ENCODE results near the gene SACS.

Gene SACS, protein sequence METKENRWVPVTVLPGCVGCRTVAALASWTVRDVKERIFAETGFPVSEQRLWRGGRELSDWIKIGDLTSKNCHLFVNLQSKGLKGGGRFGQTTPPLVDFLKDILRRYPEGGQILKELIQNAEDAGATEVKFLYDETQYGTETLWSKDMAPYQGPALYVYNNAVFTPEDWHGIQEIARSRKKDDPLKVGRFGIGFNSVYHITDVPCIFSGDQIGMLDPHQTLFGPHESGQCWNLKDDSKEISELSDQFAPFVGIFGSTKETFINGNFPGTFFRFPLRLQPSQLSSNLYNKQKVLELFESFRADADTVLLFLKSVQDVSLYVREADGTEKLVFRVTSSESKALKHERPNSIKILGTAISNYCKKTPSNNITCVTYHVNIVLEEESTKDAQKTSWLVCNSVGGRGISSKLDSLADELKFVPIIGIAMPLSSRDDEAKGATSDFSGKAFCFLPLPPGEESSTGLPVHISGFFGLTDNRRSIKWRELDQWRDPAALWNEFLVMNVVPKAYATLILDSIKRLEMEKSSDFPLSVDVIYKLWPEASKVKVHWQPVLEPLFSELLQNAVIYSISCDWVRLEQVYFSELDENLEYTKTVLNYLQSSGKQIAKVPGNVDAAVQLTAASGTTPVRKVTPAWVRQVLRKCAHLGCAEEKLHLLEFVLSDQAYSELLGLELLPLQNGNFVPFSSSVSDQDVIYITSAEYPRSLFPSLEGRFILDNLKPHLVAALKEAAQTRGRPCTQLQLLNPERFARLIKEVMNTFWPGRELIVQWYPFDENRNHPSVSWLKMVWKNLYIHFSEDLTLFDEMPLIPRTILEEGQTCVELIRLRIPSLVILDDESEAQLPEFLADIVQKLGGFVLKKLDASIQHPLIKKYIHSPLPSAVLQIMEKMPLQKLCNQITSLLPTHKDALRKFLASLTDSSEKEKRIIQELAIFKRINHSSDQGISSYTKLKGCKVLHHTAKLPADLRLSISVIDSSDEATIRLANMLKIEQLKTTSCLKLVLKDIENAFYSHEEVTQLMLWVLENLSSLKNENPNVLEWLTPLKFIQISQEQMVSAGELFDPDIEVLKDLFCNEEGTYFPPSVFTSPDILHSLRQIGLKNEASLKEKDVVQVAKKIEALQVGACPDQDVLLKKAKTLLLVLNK (N-terminal part only)

DNA sequence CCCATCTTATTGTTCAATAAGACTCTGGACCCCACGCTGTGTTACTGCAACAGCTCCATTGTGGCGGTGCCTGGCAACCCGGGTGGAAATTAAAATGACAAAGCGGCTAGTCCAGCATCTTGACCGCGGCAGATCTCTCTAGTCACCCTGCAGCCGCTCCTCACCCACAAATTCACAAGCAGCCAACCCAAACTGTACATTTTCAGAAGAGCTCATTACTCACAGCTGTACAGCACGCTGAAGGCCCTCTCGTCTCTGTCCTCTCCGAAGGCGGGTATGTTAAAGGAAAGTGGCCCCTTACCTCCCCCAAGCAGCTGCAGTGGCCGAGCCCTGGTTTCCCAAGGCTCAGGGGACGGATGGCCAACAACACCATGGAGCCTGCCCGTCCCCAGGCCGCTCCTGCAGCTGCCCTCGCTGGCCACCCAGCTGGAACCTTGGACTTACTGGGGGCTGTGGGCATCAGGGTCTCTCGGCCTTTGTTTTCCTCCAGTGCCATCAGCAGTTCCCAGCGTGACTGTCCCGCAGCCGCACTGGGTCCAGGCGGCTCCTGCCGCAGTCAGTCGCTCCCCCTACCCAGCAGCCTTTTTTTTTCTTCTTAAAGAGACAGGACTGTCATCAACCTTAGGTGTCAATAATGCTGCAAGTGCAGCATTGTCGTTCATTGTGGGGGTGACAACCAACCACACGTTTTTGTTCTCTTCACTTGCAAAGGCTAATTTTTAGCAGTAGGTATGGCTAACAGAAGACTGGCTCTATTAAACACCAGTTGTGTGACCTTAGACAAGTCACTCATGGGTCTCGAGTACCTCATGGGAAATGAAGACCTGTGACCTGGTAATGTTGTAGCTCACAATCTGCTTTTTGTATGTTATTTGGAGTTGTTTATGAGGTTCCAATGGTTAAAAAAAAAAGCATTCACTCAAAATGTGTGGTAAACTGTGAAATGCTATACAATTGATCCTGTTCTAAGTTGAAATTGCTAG, at the start of gene SACS:
Gene SACS (minus strand): TSS at position 532 of the 983 bp plus-strand sequence. CDS start 22,463 bp downstream, outside the sequence.
- DNase-seq (ENCODE audit: low spot score): peak; percentile 28

GRCh38 chr13:23480324-23480723, 46.8 kb upstream of the SACS start:
- DNase-seq (ENCODE audit: low spot score): no peak

GRCh38 chr13:23477101-23477500, 43.6 kb upstream of the SACS start:
- no peak for DNase-seq (ENCODE audit: low spot score)

DNA sequence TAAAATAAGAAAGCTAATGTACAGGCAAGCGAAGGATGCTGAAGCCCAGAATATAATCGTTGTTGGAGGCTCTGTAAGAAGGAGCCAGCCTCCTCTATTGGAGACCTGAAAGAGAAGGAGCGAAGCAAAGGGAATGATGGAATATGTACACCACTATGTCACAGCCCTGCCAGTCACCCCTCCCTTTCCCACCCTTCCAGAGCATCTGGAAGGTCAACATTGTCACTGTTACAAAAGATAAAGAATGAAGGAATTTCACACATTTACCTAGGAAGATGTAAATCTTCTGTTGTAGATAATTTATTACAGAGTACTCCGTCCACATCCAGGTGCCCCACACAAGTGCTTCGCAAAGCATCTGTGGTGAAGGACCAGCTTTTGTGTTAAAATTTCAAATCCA, 39.7 kb upstream of the SACS start:
- DNase-seq (ENCODE audit: low spot score): no peak

DNA sequence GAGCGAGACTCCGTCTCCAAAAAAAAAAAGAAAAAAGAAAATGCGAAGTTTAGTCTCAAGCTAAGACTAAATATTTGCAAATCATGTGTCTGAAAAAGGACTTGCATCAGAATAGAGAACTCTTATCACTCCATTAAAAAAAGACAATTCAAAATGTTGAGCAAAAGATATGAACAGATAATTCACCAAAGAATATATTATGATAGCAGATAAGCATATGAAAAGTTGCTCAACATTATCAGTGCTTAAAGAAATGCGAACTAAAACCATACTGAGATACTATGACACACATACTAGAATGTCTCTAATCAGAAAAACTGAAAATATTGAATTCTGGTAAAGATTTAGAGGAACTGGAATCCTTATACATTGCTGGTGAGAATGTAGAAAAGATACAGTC, 38.7 kb upstream of the SACS start:
- no peak for DNase-seq (ENCODE audit: low spot score)

GRCh38 chr13:23470790-23471614, 37.5 kb upstream of the SACS start:
- no peak for DNase-seq (ENCODE audit: low spot score)

GRCh38 chr13:23469951-23470421, 36.5 kb upstream of the SACS start:
- peak; percentile 31 for DNase-seq (ENCODE audit: low spot score)

DNA sequence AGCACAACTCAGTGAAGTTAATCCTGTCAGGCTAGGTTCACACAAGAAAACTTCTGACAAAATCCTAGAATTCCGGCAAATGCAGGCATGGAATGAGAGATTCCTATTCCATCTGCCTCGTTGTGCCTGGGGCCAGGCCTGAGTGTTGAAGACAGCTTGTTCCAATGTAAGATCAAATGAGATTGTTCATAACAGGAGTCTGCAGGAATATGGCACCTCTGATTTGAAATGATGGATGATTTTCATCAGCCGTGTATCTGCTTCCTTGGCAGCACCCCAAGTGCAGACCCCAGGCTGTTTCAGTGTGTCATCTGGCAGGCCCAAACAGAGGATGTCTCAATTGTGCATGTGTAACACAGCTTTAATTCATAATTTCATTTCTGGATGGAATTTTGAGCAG, 35.3 kb upstream of the SACS start:
- DNase-seq (ENCODE audit: low spot score): no peak

DNA sequence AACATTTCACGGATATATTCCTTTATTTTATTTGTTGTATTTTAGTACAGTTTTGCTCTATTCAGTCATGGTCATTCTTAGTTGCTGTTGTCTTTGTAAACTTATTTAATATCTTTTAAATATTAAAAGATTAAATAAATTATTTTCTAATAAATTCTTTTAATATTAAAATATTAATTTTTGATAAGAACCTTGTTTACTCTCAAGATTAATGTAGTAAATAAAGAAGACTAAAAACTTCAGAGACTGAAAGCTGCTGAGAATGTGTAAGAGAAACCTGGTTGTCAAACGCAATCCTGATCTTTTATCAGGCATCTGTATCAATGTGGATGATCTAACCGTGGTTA, 34.4 kb upstream of the SACS start:
- DNase-seq (ENCODE audit: low spot score): no peak

DNA sequence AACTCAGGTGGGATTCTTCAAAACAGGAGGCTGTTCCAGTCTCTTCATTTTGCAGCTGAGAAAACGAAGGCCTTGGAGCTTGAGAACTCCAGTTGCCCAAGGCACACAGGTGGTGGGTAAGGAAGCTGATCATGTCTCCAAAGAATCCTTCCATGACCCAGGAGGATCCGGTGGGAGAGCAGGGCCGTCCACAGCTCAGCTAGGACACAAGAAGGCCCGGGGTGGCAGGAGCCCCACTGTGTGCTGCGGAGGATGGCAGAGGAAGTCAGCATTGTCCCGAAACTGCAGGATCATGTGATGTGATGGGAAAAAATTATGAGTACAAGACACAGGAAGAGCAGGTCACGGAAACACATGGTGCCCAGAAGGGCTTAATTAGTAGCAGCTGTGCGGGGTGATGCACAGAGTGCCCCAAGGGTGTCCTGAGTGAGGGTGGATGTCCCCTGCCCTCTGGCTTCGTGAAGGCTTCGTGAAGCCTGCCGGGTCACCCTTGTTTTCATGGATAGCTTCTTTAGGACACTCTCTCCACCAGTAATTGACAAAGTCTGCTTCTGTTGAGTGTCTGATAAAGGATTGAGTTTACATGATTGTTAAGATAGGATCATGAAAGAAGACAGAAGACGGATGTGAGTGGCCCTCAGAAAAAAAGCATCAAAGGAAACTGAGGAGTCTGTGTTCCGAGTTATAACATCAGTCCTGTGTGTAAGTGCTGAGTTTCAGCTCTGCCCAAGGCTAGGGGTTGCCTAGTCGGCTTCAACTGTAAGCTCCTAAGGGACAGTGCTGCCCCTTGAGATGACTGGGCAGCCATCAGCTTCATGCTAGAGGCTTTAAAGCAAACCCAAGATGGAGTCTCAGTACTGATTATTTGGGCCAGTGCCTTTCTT, 33.8 kb upstream of the SACS start:
- no peak for DNase-seq (ENCODE audit: low spot score)

DNA sequence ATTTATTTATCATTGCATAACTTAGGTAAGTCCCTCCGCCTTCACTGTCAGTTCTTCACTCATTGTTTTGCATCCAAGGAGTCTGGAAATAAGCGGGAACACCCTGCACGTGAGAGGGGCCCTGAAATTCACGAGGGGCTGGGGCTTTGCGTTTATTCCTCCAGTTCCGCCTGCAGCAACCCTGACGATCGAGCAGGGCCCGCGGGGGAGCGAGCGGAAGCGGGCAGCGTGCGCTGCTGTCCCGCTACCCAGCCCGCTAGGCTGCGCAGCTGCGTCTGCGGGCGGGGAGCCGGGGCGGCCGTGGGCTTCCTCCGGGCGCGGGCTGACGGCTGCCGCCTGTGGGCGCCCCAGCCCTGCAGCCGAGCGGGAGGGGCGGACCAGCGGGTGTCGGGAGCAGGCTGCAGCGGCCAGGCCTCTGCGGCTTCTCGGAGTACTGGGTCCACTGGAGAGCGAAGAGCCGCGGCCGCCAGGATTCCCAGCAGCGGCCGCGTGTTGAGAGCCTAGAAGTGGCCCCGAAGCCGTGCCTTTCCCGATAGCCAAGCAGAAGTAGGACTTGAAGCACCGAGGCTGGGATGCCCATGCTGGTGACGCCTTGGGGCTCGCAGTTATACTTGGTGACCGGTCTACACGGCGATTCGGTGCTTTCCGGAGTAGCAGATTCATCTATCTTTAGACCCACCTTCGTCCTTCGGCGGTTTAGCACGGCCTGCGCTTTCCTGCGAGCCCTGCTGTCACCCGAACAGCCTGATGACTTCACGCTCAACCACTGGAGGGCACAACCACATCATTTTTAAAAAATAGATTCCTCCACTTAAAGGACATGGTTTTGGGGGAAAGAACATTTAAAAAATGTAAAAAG, 32.9 kb upstream of the SACS start:
- DNase-seq (ENCODE audit: low spot score): peak; percentile 83

- DNase-seq (ENCODE audit: low spot score): no peak
These were observed 30.2 kb upstream of the SACS start for GRCh38 chr13:23463661-23464060.

- DNase-seq (ENCODE audit: low spot score): no peak
These were observed 29.5 kb upstream of the SACS start for GRCh38 chr13:23462815-23463559.

- no peak for DNase-seq (ENCODE audit: low spot score)
These were observed 28.0 kb upstream of the SACS start for GRCh38 chr13:23461544-23461943.

- no peak for DNase-seq (ENCODE audit: low spot score)
These were observed 27.4 kb upstream of the SACS start for GRCh38 chr13:23460921-23461320.

DNA sequence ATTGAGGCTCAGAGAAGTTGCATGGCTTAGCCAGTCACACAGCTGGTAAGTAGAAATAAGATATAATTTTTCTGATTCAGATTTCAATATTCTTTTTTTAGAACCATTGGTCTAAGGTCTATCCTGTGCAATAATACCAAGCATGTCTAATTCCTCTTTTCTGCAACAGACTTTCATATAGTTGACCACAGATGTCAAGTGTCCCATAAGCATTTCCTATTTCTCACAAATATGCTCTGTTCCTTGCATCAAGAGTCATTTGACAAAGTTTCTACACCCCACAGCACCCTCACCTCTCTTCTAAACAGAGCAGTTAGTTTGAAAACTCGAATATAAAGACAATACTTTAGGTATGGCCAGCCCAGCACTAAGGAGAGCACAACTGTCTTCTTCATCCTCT, 26.8 kb upstream of the SACS start:
- DNase-seq (ENCODE audit: low spot score): no peak

GRCh38 chr13:23458989-23459388, 25.5 kb upstream of the SACS start:
- no peak for DNase-seq (ENCODE audit: low spot score)
